Naive thymus-derived CD4-positive, alpha-beta T cell (primary cell): ENCODE measurements around the gene PRPF19. TPM values are rescaled to one million over a fixed set of nuclear protein-coding genes. Genes with fewer than 3 reads are reported as not detected.

Source experiments
- ATAC-seq: fragments of 150-1000 bp; cut with Tn5 transposase; 2 replicates; pipeline ENCODE4 v1.10.0; 2021; ENCODE audit warnings: mild to moderate bottlenecking, moderate library complexity
- CTCF ChIA-PET: fragments of 350-600 bp; sonication (Branson Sonifier 250); formaldehyde crosslinking; loops from one replicate; lab custom pipeline; 2021; ENCODE audit warnings: antibody characterized with exemption; lab: Charles Lee
- POLR2A ChIA-PET: fragments of 350-600 bp; sonication (Branson Sonifier 250); formaldehyde crosslinking; loops from one replicate; lab custom pipeline; 2021; ENCODE audit warnings: antibody characterized with exemption, inconsistent platforms; lab: Charles Lee
- DNase-seq, 9 donors: peaks; one replicate each; pipeline versions ENCODE4 v3.0.0 to v3.0.0-alpha.2; 2020 to 2022; ENCODE audit warnings: mixed read lengths in 1 of 9
- H3K27ac ChIP-seq: one replicate; pipeline ENCODE4 v1.7.0; 2013; ENCODE audit warnings: mild to moderate bottlenecking, low read depth, low read length, moderate library complexity
- H3K27me3 ChIP-seq, 2 donors: one replicate each; pipeline ENCODE4 v1.7.0; 2013; ENCODE audit warnings: low read length in 2 of 2, mild to moderate bottlenecking in 2 of 2, moderate library complexity in 2 of 2; ENCODE audit not compliant: control insufficient read depth in 2 of 2, insufficient read depth in 2 of 2
- H3K36me3 ChIP-seq, 3 experiments: 1 replicate in 2 of 3; 2 replicates in 1 of 3; pipeline ENCODE4 v1.7.0; 2013; ENCODE audit warnings: low read length in 3 of 3, mild to moderate bottlenecking in 3 of 3, moderate library complexity in 1 of 3; ENCODE audit not compliant: insufficient read depth in 3 of 3, control insufficient read depth in 2 of 3
- H3K4me1 ChIP-seq, 2 donors: one replicate each; pipeline ENCODE4 v1.7.0; 2013; ENCODE audit warnings: low read length in 2 of 2, mild to moderate bottlenecking in 2 of 2, moderate library complexity in 1 of 2; ENCODE audit not compliant: control insufficient read depth in 2 of 2, insufficient read depth in 2 of 2
- H3K4me3 ChIP-seq: 2 replicates; pipeline ENCODE4 v1.7.0; 2013; ENCODE audit warnings: mild to moderate bottlenecking, low read length
- H3K9me3 ChIP-seq, 3 experiments: 1 replicate in 2 of 3; 2 replicates in 1 of 3; pipeline ENCODE4 v1.7.0; 2013; ENCODE audit warnings: low read length in 3 of 3; ENCODE audit not compliant: control insufficient read depth in 2 of 3
- H3K27ac Mint-ChIP-seq, 9 donors: one replicate each; pipeline ENCODE4 v1.8.0; 2020 to 2022; ENCODE audit warnings: mixed read lengths in 9 of 9, mild to moderate bottlenecking in 8 of 9, moderate library complexity in 5 of 9, inconsistent platforms in 2 of 9
- H3K27me3 Mint-ChIP-seq, 5 donors: one replicate each; pipeline ENCODE4 v1.8.0; 2021 to 2022; ENCODE audit warnings: mixed read lengths in 5 of 5, mild to moderate bottlenecking in 1 of 5
- H3K36me3 Mint-ChIP-seq, 5 donors: one replicate each; pipeline ENCODE4 v1.8.0; 2020 to 2022; ENCODE audit warnings: mixed read lengths in 5 of 5, mild to moderate bottlenecking in 3 of 5, inconsistent platforms in 1 of 5
- H3K4me1 Mint-ChIP-seq, 7 donors: one replicate each; pipeline ENCODE4 v1.8.0; 2020 to 2022; ENCODE audit warnings: mixed read lengths in 7 of 7, mild to moderate bottlenecking in 3 of 7, inconsistent platforms in 1 of 7
- H3K4me3 Mint-ChIP-seq, 10 donors: one replicate each; pipeline ENCODE4 v1.8.0; 2020 to 2022; ENCODE audit warnings: mild to moderate bottlenecking in 10 of 10, mixed read lengths in 10 of 10, moderate library complexity in 6 of 10, inconsistent platforms in 2 of 10
- H3K9me3 Mint-ChIP-seq, 11 donors: one replicate each; pipeline ENCODE4 v1.8.0; 2020 to 2022; ENCODE audit warnings: mixed read lengths in 11 of 11, mild to moderate bottlenecking in 4 of 11, inconsistent platforms in 1 of 11, moderate library complexity in 1 of 11
- intact Hi-C, 2 donors: fragments of 100-400 bp; cut with micrococcal nuclease; formaldehyde crosslinking; loops; one replicate each; pipeline ENCODE4 v1.15.1; 2023
- polyA plus RNA-seq, 2 donors: library from polyadenylated mRNA; unstranded; fragments of 300-500 nt; fragmentation: Illumina TruSeq; gene quantifications; one replicate each; pipeline ENCODE4 v1.2.3, GENCODE V29; 2021
- total RNA-seq, 6 experiments: library from RNA in 5 of 6; stranded (reverse) in 5 of 6; gene quantifications; 1 replicate in 5 of 6; 2 replicates in 1 of 6; pipeline ENCODE4 v1.2.3 and lab custom pipeline; 2021 to 2026

Gene PRPF19
- total and polyA plus RNA-seq, 7 experiments from 2014 or later, result 17.9 to 139 (median 76.6) TPM

- intact Hi-C loops, result no loop called here
- H3K27ac Mint-ChIP-seq, result no peak overlapping the region
- ATAC-seq (no peak), DNase-seq (no peak)
- Histone ChIP-seq H3K9me3 (no peaks in the 10 kb centered on the region), H3K4me1 (no peaks in the 10 kb centered on the region), H3K4me3 (no peak overlapping the region), H3K27ac (no peak overlapping the region), H3K27me3 (no peaks in the 10 kb centered on the region), H3K36me3 (no peaks in the 10 kb centered on the region)
- no peak overlapping the region for H3K4me3 Mint-ChIP-seq
- peaks cover 0 to 16% (median 0%) of the 10 kb centered on the region in 5 donors for H3K27me3 Mint-ChIP-seq
- POLR2A ChIA-PET, result interaction anchor here (0.6 kb wide), 1 partner anchor 10 kb away, joined by 3 read pairs; no protein-coding TSS in a partner anchor
- peaks cover 0 to 1% (median 0%) of the 10 kb centered on the region in 7 donors for H3K4me1 Mint-ChIP-seq
- H3K9me3 Mint-ChIP-seq, result no peaks in the 10 kb centered on the region
- CTCF ChIA-PET, result no interaction called here
- peaks cover 0 to 5% (median 0%) of the 10 kb centered on the region in 5 donors for H3K36me3 Mint-ChIP-seq
These were observed 26.4 kb upstream of the PRPF19 start for GRCh38 chr11:60932605-60933356.

- no peaks in the 10 kb centered on the region for H3K27me3 ChIP-seq
- Mint-ChIP-seq H3K27me3 (peaks cover 0 to 24% (median 0%) of the 10 kb centered on the region in 5 donors), H3K4me3 (no peak overlapping the region), H3K9me3 (no peaks in the 10 kb centered on the region), H3K36me3 (no peaks in the 10 kb centered on the region), H3K4me1 (peaks cover 0 to 1% (median 0%) of the 10 kb centered on the region in 7 donors), H3K27ac (no peak overlapping the region)
- POLR2A ChIA-PET, result no interaction called here
- intact Hi-C loops, result no loop called here
- no peak overlapping the region for H3K27ac ChIP-seq
- DNase-seq (no peak), ATAC-seq (peak; percentile 9)
- H3K36me3 ChIP-seq, result no peaks in the 10 kb centered on the region
- H3K4me1 ChIP-seq, result no peaks in the 10 kb centered on the region
- no peak overlapping the region for H3K4me3 ChIP-seq
- CTCF ChIA-PET, result no interaction called here
- no peaks in the 10 kb centered on the region for H3K9me3 ChIP-seq
These were observed 25.5 kb upstream of the PRPF19 start for GRCh38 chr11:60931917-60932316.

- intact Hi-C loops, result no loop called here
- CTCF ChIA-PET, result interaction anchor here (0.9 kb wide), 1 partner anchor 14 kb away, joined by 3 read pairs; no protein-coding TSS in a partner anchor
These were observed 24.0 kb upstream of the PRPF19 start for GRCh38 chr11:60930394-60930793.

GRCh38 chr11:60929764-60930163 is 23.4 kb upstream of the PRPF19 start:
- Mint-ChIP-seq H3K9me3 (no peaks in the 10 kb centered on the region), H3K27ac (no peak overlapping the region), H3K36me3 (no peaks in the 10 kb centered on the region), H3K4me3 (no peak overlapping the region), H3K27me3 (peaks cover 0 to 44% (median 11%) of the 10 kb centered on the region in 5 donors), H3K4me1 (peaks cover 4 to 12% (median 9%) of the 10 kb centered on the region in 7 donors)
- H3K36me3 ChIP-seq, result no peaks in the 10 kb centered on the region
- intact Hi-C loops, result no loop called here
- H3K4me3 ChIP-seq, result no peak overlapping the region
- POLR2A ChIA-PET, result no interaction called here
- peaks cover 4 to 7% of the 10 kb centered on the region in 2 donors for H3K4me1 ChIP-seq
- no peak overlapping the region for H3K27ac ChIP-seq
- no peak for DNase-seq
- peaks cover 4 to 5% of the 10 kb centered on the region in 2 donors for H3K27me3 ChIP-seq
- CTCF ChIA-PET, result interaction anchor here (0.9 kb wide), 1 partner anchor 14 kb away, joined by 3 read pairs; no protein-coding TSS in a partner anchor
- no peak for ATAC-seq
- no peaks in the 10 kb centered on the region for H3K9me3 ChIP-seq

More at GRCh38 chr11:60930394-60930793, 24.0 kb upstream of the PRPF19 start:
- POLR2A ChIA-PET, result no interaction called here
- H3K4me1 ChIP-seq, result peaks cover 0 to under 1% of the 10 kb centered on the region in 2 donors
- peaks cover 0 to 2% of the 10 kb centered on the region in 2 donors for H3K27me3 ChIP-seq
- H3K4me3 ChIP-seq, result no peak overlapping the region
- no peaks in the 10 kb centered on the region for H3K36me3 ChIP-seq
- Mint-ChIP-seq H3K9me3 (no peaks in the 10 kb centered on the region), H3K27ac (no peak overlapping the region), H3K36me3 (no peaks in the 10 kb centered on the region), H3K4me1 (peaks cover 0 to 8% (median 5%) of the 10 kb centered on the region in 7 donors), H3K27me3 (peaks cover 0 to 39% (median 6%) of the 10 kb centered on the region in 5 donors), H3K4me3 (no peak overlapping the region)
- no peak overlapping the region for H3K27ac ChIP-seq
- no peaks in the 10 kb centered on the region for H3K9me3 ChIP-seq
- no peak for ATAC-seq
- no peak for DNase-seq

GRCh38 chr11:60928563-60929001 is 22.2 kb upstream of the PRPF19 start:
- no peak for ATAC-seq
- no peaks in the 10 kb centered on the region for H3K9me3 ChIP-seq
- H3K4me3 Mint-ChIP-seq, result no peak overlapping the region
- no peak overlapping the region for H3K4me3 ChIP-seq
- H3K27ac ChIP-seq, result no peak overlapping the region
- peaks cover 0 to 44% (median 11%) of the 10 kb centered on the region in 5 donors for H3K27me3 Mint-ChIP-seq
- peaks cover 4 to 16% of the 10 kb centered on the region in 2 donors for H3K4me1 ChIP-seq
- H3K27ac Mint-ChIP-seq, result no peak overlapping the region
- H3K9me3 Mint-ChIP-seq, result no peaks in the 10 kb centered on the region
- H3K36me3 Mint-ChIP-seq, result no peaks in the 10 kb centered on the region
- H3K27me3 ChIP-seq, result peaks cover 4 to 6% of the 10 kb centered on the region in 2 donors
- no peaks in the 10 kb centered on the region for H3K36me3 ChIP-seq
- no peak for DNase-seq
- peaks cover 4 to 16% (median 11%) of the 10 kb centered on the region in 7 donors for H3K4me1 Mint-ChIP-seq
- intact Hi-C loops, result no loop called here
- ChIA-PET POLR2A (no interaction called here), CTCF (no interaction called here)

- Histone ChIP-seq H3K27ac (no peak overlapping the region), H3K27me3 (peaks cover 4 to 6% of the 10 kb centered on the region in 2 donors), H3K36me3 (peaks cover 0 to 9% (median 0%) of the 10 kb centered on the region in 3 experiments), H3K4me1 (peaks cover 4 to 18% of the 10 kb centered on the region in 2 donors), H3K4me3 (no peak overlapping the region), H3K9me3 (no peaks in the 10 kb centered on the region)
- H3K4me1 Mint-ChIP-seq, result peaks cover 8 to 17% (median 14%) of the 10 kb centered on the region in 7 donors
- ATAC-seq (no peak), DNase-seq (no peak)
- H3K9me3 Mint-ChIP-seq, result no peaks in the 10 kb centered on the region
- peaks cover under 1 to 10% (median 4%) of the 10 kb centered on the region in 5 donors for H3K36me3 Mint-ChIP-seq
- intact Hi-C loops, result no loop called here
- ChIA-PET CTCF (no interaction called here), POLR2A (no interaction called here)
- no peak overlapping the region for H3K27ac Mint-ChIP-seq
- H3K4me3 Mint-ChIP-seq, result no peak overlapping the region
- peaks cover 5 to 44% (median 15%) of the 10 kb centered on the region in 5 donors for H3K27me3 Mint-ChIP-seq
These were observed 21.2 kb upstream of the PRPF19 start for GRCh38 chr11:60927600-60927999.
